HG03064 (cell line): ENCODE data around the gene CERK.

Experiments
- ATAC-seq: cut with Tn5 transposase; IDR thresholded peaks from one replicate; pipeline ENCODE4 v1.9.1; 2021; ENCODE audit warnings: low read depth; ENCODE audit not compliant: unreplicated experiment

Gene CERK

DNA sequence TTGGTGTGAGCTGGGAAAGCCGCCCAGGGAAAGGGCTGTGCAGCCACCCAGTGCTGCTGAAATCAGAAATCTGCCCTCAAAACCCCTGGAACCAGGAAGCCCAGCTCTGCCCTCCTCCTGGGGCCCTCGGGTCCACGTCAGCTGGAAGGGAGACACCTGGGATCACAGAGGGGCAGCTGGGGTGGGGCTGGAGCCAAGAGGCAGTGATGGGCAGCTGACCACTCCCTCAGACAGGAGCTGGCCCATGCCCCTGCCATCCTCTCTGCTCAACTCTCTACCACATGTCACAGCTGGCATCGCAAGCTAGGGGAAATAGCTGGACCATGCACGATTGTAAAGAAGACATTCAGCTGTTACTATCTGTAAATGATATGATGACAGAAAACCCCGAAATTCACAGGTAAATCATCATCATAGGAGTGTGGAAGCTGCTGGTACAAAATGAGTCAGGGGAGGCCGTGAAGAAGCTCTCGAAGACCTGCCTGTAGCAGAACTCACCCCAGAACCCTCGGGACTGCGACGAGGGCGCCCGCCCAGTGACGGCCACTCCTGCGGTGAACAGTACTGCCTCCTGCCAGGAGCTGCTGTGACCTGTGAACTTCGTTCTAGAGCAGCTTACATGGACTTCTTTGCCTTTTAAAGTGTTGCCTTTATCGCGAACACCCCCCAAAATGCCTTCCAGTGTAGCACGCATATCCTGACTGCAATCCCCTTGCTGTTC lies 55.9 kb downstream of the CERK start:
- ATAC-seq, result no peak

DNA sequence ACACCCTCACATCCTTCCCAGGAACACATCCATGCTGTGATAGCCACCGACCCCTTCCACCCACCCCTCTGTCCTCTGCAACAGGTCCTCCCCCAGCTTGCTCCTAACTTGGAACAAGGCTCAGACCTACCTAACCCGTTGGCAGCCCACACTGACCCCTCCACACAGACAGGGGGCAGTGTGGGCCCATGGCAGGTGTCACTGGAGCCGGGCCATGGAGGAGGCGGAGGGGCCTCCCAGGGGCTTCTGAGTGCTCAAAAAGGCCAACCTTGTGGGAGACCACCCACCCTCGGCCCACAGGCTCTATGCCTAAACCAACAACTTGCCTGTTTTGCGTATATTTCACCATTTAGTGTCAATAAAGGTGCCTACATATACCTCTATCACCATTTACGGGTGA lies 57.0 kb downstream of the CERK start:
- ATAC-seq, result no peak

DNA sequence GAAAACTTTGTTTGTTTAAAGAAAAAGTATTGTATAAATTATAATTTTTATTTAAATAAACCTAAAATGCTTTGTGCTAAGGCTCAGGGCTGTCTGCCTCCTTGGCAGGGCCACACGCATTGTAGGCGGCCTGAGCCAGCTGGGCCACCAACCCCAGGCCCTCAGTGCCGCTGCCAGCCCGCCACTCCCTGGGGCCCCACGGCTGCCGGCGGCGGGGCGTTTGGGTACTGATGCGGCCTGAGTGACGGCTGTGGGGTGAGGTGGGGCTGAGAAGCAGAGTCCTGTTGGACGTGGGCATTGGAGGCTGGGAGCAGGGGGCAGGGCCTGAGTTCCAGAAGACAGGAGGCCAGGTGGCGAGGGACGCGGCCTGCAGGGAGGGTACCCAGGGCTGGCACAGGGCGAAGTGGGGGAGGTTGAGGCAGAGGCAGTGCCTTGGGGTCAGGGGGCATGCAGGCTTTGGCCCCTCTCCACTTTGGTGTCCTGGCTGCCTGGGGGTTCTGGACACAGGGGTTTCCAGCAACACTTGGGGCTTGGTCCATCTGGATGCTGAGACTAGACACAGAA lies 58.3 kb downstream of the CERK start:
- no peak for ATAC-seq

DNA sequence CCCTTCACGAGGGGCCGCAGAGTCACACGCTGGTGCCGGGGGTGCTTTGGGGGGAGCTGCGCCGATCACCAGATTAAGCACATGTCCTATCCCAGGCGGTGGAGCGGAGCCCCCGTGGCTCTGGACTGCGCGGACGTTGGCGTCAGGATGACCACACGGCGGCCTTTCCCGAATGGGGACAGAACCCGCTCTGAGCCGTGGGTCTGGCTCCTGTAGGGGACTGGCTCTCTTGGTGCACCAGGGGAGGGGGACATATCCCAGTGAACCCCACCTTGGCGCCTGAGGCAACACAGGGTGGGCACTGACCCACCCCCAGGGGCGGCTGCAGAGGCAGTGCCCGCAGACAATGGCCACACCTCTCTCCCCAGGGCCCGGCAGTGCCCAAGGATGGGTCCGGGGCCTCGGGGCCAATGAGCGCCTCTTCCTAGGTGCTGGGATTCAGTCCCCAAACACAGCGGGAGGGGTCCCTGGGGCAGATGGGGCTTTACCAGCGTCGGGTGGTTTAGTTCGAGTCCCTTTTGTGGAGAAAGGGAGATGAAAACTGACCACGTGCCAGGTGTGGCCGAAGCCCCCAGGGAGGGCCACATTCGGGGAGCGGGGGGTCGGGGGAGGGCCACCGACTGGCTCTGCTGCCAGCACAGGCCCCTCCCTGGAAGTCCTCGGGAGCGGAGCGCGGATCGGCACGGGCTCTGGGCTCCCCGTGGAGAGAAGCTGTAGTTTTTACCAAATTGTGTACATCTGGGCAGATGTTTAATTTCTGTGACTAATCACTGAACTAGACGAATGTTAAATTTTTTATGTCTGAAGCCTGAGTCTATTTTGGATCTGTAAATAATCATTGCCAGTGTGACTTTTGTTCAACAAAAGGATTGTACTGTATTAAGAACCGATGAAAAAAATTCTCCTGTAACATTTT lies 59.0 kb downstream of the CERK start:
- no peak for ATAC-seq

DNA sequence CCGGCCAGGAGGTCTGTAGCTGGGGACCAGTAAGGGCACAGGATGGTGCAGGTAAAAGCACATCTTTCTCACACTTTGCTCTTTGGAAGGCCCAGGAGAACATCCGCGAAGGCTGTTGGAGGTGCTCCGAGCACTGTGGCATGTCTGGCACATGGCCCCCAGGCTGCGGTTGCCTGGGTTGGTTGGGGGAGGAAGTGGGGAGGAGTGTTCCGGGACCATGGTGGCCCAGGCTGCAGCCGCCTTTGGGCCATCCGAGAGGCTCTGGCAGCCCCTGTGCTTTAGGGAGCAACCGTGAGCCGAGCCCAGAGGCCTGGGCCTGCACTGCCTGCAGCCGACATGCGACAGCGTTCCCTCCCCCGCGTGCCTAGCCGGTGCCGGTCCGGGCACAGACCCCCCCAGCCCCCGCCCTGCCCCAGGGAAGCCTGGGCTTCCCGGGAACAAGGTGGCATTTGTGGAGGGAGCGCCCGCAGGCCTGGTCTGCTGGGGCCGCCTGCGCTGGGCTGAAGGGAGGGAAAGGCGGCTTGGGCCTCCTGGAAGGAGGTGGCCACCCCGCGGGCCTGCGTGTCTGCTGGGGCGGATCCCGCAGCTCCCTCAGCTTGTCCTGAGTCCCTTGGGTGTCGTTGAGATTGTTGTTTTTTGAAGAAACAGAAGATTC lies 59.9 kb downstream of the CERK start:
- no peak for ATAC-seq

DNA sequence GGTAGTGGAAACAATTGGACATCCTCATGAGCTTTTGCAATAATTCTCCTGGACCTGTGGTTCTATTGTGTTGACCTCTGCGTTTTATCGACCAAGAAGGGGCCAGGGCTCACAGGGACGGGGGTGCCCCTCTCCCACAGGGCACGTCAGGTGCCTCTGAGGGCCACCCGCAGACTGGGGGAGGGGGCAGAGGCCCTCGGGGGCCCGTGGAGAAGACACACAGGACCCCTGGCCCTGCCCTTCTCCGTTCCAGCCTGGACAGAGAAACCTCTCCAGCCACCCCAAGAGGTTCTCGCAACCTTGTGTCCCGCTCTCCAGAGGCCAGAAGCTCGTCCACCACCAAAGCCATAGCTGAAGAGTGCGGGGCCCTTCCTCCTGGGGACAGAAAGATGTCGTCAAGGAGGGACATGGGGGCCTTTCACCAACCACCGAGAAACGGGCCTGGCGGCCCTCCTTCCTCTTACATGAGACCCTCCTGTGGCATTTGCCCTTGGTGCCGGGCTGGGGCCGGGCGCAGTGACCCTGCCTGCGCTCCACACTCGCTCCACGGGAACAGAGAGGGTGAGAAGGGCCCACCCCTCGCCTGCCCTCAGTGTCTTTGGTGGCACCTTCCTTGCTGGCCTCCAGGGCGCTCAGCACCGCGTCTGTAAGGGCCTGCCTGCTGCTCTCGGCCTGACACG lies 60.6 kb downstream of the CERK start:
- ATAC-seq, result no peak

DNA sequence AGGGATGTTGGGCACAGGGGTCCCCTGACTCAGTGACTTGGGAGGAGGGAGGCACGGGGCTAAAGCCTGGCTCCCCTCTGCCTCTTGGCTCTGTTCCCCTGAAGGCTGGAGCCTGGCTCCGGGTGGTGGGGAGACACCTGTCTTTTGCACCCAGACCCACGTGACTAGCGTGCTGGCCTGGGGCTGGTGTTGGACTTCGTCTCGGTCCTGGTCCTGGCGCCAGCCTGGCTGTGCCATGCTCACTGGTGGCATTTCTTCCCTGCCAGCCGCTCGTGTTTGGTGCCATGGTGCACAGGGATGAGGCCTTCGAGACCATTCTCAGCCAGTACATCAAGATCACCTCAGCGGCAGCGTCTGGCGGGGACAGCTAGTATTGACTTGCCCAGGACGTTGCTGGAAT lies 61.2 kb downstream of the CERK start:
- no peak for ATAC-seq

DNA sequence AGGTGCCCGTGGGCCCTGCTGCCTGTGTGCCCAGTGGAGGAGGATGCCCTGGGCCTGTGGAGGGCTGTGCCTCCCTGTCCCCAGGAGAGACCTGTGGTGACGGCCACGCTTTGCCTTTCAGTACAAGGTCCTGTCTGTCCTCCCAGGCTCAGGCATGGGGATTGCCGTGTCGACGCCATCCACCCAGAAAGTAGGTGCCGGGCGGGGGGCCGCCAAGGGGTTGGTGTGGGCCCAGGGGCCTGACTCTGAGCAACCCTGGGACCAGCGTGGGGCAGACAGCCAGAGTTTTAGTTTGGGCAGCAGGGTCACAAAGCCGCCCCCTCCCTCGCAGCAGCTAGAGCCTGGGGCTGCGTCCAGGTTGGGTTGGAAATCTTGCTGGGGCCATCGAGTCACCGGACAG lies 61.6 kb downstream of the CERK start:
- no peak for ATAC-seq

DNA sequence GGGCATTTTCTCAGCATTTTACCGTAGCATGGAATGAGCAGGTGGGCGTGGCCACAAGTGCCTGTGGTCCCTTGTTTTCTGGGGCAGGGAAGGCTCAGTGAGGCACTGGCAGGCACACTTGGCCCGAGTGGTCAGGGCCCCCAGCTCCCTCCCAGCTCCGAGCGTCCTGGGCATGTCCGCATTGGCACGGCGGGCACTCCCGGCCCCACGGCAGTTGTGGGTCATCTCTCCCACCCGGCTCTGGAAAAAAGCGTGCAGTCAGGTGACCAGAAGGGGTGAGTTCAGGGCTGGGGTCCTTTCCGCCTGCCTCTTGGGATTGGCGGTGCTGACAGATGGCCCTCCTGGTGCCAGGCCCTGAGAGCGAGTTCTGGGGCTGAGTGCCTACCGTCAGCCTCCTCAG lies 62.1 kb downstream of the CERK start:
- no peak for ATAC-seq

DNA sequence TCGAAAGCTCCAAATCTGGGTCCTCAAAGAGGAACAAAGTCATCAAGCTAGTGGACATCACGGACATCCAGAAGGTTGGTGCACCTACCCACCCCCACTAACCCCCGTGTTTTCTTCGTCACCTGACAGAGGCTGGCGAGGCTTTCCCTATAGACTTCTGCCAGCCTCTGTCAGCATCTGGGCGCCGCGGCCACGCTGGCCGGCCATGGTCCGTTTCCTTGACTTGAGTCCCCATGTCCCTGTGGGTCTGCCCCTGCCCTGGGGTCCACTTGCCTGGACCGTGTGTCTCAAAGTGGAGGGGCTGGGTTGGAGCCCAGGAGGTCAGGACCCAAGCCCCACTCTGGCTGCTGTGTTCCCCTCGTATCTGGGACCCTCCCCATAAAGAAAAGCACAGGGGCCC lies 62.6 kb downstream of the CERK start:
- no peak for ATAC-seq

DNA sequence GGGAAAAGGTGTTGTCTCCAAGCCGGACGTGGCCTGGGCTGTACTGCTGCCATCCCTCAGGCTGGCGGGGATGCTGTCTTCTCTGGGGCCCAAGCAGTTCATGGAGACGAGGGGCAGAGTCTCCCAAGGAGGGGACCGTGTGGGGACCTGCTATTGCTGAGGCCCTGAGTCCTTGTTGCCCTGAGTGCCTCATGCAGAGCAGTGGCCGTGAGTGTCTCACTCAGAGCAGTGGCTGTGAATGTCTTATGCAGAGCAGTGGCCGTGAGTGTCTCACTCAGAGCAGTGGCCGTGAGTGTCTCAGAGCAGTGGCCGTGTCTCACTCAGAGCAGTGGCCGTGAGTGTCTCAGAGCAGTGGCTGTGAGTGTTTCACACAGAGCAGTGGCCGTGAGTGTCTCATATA lies 63.1 kb downstream of the CERK start:
- no peak for ATAC-seq

DNA sequence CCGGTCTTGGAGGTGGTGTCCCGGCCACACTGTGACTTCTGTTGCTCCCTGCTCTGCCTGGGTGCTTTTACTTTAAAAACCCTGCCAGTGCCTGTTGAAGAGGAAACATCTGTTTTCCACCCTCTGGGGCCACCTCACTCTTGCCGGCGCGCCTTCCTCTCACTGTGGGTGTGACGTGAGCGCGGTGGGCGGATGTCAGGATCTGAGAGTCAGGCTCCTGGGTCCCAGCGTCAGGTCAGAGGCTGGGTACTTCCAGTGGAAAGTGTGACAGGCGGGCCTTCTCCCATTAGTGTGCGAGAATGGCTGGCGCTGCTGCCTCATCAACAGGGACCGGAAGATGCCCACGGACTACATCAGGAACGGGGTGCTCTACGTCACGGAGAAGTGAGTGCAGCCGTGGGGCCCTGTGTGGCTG lies 63.7 kb downstream of the CERK start:
- ATAC-seq, result no peak

DNA sequence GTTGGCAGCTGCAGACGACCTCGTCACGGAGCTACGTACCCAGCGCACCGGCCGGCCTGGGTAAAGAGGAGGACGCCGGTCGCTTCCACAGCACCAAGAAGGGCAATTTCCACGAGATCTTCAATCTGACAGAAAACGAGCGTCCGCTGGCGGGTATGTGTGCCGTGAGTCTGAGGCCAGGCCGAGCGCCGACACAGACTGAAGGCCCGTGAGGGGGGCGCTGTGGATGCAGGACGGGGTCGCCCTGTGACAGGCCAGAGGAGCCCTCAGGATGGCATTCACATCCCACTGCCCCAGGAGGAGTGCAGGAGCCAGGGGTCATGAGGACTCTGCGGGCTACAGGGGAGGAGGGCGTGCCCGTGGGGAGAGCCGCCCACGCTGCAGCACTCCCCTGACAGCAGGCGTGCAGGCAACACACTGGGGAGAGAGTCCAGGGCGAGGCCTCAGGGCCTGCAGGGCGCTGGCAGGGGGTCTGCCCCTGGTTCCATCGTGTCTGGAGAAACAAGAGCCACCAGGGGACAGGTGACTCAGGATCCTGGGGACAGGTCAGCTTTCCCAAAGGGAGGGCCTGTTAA lies 64.3 kb downstream of the CERK start:
- ATAC-seq, result no peak

DNA sequence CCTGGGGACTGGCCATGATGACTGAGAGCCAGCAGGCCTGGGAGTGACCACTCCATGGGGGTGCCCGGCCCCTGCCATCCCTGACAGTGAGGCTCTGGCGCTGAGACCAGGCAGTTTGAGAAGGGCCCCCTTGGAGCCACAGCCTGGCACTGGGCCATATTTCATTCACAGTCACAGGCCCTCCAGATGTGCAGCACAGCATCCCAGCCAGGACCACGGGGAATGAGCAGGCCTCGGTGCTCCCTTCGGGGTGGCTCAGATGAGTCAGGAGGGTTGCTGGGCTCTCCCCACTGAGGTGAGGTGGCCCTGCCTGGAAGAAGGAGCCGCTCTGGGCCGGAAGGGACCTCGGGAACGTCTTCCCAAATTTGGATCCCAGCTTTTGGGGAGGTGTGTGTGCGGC lies 64.8 kb downstream of the CERK start:
- no peak for ATAC-seq

DNA sequence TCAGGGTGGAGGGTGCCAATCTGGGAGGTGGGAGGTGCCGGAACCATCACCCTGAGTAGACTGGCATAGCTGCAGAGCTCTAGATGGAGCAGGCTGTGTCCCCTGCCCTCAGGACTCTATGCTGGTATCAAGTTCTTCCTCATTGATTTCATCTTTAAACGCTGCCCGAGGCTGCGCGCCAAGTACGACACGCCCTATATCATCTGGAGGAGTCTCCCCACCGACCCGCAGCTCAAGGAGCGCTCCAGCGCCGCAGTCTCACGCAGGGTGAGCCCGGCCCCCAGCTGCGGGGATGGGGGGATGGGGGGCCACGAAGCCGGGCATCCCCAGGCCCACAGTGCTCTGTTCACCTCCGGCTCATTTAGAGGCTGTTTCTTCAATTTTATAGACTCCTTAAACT lies 65.3 kb downstream of the CERK start:
- ATAC-seq, result no peak

DNA sequence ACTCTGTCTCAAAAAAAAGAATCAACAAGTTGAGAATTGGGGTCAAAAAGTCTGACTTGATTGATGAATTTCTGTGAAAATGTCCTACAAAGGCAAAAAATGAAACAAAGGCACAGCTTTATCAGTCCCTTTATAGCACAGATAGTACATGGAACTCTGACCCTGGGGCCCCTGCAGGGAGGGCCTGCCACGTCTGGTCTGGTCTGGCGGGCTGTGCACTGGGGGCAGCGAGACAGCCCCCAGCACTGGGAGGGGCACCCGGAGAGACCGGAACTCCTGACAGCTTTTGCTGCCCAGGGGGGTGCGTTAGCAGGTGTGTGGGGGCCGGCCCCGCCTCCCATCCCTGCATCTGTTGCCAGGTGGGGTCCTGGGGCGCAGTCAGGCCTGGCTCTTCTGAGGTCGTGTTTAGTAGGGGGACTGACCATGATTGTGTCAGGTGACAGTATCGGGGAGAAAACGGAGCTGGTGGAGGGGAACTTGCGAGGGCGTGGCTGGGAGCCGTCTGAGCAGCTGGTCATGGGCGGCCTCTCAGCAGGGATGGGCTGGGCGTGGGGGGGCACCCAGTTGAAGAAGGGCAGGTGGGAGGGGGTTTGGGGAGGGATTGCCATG lies 66.1 kb downstream of the CERK start:
- ATAC-seq, result no peak

DNA sequence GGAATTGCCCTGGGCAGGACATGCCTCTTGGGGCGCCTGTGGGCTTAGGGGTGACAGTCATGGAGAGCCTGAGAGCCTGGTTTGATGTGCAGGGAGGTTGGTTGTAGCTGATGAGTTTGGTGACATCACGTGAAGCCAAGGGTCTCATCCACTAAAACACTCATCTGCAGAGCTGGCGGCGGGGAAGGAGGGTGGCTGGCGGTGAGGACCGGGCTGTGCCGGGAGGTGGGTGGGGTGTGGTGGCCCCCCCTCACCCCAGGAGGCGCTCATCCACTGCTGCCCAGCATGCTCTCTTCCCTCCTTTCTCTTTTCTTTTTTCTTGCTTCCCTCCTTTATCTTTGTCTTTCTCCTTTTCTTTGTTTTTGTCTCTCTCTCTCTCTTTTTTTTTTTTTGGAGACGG lies 68.9 kb downstream of the CERK start:
- ATAC-seq, result no peak

DNA sequence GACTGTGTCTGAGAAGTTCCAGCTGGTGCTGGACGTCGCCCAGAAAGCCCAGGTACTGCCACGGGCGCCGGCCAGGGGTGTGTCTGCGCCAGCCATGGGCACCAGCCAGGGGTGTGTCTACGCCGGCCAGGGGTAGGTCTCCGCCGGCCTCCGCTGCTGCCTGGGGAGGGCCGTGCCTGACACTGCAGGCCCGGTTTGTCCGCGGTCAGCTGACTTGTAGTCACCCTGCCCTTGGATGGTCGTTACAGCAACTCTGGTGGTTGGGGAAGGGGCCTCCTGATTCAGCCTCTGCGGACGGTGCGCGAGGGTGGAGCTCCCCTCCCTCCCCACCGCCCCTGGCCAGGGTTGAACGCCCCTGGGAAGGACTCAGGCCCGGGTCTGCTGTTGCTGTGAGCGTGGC lies 69.9 kb downstream of the CERK start:
- no peak for ATAC-seq

DNA sequence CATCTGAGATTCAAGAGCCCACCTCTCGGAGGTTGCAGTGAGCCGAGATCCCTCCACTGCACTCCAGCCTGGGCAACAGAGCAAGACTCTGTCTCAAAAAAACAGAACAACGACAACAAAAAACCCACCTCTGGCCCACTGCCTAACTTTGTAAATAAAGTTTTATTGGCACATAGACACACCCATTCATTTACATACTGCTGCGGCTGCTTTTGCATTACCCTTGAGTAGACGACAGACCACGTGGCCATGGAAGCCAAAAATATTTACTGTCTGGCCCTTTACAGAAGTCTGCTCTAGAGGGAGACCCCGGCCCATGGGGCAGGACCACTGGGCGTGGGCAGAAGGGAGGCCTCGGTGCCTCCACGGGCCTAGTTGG lies 70.8 kb downstream of the CERK start:
- ATAC-seq, result no peak
